GM19438 (cell line): Measurements from ENCODE around the gene NOX3.
"Not testable (repeated sequence)": the region's sequence is repeated elsewhere in the genome, so short reads cannot be mapped to it uniquely, and the experiment has no call there.

ENCODE experiments used
- ATAC-seq: cut with Tn5 transposase; IDR thresholded peaks from one replicate; pipeline ENCODE4 v1.9.1; 2021; ENCODE audit warnings: low read depth; ENCODE audit not compliant: unreplicated experiment

Gene NOX3

DNA sequence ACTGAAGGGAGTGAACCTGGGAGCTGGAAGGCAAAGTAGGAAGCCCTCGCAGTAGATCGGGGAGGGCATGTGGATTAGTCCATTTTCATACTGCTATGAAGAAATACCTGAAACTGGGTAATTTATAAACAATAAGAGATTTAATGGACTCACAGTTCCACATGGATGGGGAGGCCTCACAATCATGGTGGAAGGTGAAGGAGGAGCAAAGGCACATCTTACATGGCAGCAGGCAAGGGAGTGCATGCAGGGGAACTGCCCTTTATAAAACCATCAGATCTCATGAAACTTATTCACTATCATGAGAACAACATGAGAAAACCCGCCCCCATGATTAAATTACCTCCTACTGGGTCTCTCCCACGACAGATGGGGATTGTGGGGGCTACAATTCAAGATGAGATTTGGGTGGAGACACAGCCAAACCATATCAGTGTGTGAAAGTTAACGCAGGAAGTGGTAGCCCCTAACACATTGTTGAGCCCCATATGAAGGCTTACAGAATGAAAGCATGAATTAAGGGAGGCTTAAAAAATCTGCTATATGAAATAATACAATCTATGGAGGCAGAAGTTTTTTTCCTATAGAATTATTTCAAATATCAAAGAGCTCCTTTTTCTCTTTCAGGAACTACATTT, 15.5 kb upstream of the NOX3 start:
- not testable (repeated sequence) for ATAC-seq

DNA sequence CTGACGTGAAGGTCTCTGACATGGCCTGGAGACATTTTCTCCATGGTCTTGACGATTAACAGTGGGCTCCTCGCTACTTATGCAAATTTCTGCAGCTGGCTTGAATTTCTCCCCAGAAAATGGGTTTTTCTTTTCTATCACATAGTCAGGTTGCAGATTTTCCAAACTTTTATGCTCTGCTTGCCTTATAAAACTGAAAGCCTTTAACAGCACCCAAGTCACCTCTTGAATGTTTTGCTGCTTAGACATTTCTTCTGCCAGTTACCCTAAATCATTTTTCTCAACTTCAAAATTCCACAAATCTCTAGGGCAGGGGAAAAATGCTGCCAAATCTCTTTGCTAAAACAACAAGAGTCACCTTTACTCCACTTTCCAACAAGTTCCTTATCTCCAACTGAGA, 12.9 kb upstream of the NOX3 start:
- ATAC-seq, result not testable (repeated sequence)

DNA sequence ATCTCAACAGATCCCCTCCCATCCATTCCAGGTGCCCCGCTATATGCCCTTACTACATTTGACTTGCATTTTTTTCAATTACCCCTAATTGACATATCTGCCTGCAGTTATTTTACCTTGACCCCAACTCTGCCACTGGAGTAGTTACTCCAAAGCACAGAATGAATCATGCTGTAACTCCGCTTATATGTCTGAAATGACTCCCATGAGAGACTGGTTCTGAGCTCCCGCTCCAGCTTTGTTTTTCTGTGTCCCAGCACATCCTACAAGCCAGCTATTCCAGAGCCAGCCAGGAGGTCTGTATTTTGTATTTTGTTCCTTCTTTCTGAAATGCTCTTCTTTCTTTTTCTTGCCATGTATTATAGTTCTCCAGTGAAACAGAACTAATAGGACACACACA, 10.9 kb upstream of the NOX3 start:
- ATAC-seq, result no peak

DNA sequence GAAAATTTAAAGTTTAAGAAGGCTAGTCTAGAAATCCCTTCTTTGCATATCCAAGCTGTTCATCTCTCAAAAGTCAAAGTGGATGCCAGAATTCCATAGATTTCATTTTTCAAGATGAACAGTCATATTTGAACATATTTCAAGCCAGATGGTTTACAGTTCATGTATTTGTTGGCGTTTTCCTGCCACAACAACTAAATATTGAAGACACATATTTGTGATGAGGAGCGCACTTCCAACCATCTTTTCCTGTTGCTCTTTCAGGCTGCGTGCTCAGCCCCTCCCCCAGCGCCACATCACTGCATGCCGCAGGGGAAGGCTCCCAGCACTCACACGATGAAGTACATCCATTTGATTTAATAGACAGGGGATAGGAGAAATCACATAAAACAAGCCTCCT, 5.9 kb upstream of the NOX3 start:
- no peak for ATAC-seq

DNA sequence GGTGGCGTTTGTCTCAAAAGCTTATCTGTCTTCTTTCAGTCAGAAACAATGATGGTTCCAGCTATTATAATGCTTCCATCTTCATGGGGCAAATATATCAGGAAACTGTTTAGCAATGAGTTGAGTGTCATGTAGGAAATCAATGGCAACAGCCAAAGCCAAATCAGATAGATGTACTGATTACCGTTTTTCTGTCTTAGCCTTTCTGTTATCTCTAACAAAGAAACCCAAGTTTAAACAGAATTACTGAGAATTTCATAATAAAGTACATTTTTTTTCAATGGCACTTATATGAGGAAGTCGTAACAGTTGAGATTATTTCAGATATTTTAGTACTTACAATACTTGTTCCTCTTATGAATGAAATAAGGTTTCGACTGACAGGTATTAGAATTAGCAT, 1.2 kb downstream of the NOX3 start:
- no peak for ATAC-seq

DNA sequence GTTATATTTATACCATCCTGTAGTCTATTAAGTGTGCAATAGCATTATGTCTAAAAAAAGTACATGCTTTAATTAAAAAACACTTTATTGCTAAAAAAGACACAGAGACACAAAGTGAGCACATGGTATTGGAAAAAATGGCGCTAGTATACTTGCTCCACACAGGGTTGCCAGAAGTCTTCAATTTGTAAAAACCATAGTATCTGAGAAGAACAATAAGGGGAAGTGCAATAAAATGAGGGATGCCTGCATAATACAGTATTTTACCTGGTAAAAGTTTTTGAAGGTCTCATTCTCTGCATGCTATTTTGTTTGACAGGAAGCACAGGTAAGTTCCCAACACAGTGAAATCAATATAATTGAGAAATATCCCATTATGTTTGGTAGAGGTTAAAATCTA, 1.6 kb downstream of the NOX3 start:
- ATAC-seq, result no peak

DNA sequence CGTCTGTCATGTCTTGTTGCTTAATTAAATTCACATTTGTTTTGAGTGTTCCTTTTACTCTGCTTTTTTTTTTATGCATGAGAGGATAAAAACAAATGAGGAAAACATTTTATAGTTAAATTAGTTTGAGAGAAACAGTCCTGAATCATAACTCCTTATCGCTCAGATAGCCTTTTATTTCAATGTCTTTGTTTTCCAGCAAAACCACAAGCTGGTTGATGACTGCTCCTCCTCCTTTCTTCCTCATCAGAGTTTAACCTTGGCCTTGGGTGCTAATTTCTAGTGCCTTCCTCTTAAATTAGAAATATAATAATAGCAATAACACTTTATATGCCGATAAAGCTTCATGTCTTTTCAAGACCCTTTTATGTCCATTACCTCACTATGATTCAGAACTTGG, 3.1 kb downstream of the NOX3 start:
- no peak for ATAC-seq

DNA sequence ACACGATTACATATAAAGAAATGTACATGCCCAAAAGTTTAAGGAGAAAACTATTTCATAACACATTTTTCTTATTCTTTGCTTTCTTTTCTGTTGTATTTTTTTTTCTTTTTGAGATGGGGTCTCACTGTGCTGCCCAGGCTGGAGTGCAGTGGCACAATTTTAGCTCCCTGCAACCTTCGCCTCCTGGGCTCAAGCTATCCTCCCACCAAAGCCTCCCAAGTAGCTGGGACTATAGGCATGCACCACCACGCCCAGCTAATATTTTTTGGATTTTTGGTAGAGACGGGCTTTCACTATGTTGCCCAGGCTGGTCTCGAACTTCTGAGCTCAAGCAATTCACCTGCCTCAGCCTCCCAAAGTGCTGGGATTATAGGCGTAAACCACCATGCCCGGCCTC, 4.1 kb downstream of the NOX3 start:
- not testable (repeated sequence) for ATAC-seq

DNA sequence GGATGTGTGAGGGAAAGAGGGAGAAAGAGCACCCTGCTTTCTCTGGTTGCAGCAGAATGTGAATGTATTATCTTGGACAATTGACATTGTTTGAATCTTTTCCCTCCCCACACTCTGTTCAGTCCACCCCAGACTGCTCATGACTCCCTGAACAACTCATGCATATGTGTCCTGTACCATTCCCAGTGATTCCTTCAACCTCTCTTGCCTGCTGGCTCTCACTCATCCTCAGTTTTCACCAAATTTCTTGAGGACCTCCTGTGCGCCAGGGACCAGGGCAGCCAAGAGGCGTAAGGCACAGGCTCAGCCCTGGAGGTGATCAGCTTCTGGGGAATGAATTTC, 5.4 kb downstream of the NOX3 start:
- no peak for ATAC-seq

DNA sequence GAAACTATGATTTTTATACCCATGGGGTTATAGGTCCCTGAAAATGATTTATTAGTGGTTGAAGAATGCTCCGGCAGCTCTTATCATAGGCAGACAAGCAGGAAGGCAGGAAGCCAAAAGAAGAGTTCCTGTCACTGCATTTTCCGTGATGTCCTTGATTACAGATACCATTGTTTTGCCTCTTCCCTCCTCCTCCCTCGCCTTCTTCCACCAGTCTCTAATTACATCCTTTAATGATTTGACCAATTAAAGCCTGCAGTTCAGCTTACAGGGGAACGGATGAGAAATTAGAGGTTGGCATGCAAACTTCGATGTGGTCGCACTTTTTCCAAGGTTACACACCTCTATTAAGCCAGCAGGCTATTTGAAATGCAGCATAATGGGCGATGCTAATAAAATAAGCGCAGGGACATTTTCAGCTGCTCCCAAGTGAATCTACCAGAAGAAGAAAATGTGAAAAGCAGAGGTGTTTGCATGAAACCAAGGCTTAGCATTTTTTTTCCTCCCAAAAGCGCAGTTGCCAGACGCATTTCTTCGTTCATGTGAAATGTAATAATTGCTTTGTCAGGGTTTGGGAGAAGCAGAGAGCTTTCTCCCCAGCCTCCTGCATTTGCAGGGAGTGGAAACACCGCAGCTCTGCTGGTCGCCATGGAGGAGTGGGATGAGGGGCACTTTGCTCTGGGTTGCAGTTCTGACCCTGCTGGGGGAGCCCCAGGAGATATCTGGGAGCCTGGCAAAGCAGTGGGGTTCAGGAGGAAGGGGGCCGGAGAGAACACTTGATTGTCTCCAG, 6.0 kb downstream of the NOX3 start:
- no peak for ATAC-seq

DNA sequence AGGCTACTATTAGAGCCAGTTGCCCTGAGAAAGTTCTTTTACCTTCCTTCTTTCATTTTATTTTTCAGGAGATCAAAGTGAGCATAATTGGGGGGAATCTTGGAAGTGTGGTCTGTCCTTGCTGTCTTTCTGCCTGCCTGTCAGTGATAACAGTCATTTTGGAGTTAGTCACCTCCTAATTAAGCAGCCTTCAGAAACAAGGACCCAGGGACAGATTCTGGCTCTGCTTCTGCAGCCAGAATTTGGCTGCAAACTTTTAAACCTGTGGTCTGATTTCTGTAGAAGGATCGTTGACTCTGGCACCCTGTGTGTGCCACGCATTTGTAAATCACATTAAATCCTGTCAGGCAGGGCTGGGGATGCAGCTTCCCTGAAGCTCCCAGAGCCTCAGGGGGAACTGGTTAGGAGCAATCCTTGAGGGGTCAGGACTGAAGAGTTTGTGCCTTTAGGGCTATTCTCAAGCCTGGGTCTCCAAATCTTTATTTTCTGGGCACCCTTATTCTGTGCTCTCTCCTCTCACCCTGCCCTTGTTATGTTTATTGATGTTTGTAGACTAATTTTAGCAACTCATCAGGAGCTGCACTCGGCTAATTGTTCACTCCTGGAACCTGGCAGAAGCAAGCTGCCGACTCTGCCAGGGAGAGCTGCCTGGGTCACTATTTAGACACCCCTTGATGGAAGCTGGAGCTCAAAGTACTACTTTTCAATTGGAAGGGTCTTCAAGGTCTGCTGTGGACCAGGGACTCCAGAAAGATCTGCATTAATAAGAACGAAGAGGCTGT, 6.8 kb downstream of the NOX3 start:
- ATAC-seq, result no peak

DNA sequence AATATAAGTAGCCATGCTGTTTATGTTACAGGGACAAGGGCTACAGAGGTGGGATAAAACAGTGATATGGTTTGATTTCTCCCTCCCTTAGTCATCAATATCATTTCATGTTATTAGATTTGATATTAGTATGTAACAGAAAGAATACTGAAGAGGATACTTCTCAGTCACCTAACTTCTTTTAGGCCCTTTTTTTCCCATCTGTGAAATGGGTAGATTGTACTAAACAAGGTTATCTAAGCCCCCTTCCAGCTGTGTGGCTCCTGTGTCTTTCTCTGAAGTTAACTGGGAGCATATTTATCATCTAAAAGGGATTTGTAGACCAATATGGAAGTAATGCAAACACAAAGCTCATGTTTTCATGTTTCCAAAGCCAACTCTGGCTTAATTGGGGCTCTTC, 7.7 kb downstream of the NOX3 start:
- no peak for ATAC-seq

DNA sequence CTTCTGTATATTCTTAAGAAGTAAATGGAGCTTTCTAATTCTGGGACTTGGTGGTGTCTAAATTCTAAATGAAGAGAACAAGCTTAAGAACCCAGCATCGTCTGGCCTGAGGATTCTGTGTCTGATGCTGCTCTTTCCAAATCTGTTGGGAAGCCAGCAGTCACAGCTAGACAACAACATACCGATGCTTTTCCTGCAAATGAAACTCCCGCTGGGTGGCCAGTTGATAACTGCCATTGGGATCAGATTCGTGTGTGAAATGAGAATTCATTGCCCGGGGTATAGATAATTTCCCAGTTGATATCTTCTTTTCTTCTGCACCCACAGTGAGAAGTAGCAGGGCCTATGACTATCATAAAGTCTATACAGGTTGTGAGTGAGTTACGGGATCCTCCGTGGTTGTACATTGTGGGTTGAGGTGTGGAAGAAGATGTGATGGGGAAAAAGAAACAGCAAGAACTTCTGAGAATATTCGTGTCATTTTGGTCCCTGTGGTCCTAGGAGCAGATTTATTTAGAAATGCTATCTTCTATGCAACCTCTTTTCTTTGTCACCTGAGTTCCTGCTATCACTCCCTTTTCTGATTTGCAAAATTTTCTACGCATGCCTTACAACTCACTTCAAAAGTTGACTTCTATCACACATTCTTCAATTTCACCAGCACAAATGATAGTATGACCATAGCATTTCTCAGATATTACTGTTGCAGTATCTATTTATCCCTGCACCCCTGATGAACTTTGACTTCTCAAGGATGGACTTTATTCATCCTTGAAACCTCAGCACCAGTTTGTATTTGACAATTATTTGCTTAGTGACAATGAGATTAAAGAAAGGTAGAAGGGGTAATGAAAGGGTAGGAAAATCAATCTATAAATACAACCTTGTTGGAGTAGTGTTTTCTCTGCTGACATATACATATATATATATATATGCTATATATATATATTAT, 10.4 kb downstream of the NOX3 start:
- ATAC-seq, result no peak

DNA sequence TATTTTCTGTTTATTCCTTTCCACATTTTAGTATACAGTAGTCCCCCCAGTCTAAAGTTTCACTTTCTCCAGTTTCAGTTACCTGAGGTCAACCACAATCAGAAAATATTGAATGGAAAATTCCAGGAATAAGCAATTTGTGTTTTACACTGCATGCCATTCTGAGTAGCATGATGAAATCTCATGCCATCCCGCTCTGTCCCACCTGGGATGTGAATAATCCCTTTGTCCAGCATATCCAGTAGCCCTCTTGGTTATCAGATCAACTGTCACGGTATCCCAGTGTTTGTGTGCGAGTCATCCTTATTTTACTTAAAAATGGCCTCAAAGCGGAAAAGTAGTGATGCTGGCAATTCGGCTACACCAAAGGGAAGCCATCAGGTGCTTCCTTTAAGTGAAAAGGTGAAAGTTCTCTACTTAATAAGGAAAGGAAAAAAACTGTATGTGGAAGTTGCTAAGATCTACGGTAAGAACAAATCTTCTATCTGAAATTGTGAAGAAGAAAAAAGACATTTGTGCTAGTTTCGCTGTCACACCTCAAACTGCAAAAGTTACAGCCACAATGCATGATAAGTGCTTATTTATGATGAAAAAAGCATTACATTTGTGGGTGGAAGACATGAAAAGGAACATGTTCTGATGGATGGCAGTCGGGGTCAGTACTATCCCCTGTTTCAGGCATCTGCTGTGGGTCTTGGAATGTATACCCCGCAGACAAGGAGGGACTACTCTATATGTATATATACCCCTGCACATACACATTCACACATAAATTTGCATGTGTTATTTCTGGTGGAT, 11.3 kb downstream of the NOX3 start:
- no peak for ATAC-seq

DNA sequence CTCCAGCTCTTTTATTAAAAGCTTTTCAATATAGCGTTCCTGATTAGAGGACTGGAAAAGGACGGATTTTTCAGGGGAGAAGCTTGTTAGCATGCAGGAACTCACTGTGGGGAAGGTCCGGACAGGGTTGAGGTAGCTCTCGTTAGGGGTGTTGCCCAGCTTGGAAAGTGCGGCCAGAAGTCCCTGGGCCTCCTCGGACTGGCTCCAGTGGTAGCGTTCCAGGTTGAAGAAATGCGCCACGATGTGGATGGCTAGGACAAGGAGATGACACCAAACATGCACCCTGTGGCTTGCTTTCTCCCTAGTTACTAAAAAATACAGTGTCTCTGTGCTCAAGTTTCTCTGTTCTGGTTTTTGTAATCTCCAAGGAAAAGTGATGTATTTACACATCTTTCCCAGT, 12.5 kb downstream of the NOX3 start:
- ATAC-seq, result no peak

DNA sequence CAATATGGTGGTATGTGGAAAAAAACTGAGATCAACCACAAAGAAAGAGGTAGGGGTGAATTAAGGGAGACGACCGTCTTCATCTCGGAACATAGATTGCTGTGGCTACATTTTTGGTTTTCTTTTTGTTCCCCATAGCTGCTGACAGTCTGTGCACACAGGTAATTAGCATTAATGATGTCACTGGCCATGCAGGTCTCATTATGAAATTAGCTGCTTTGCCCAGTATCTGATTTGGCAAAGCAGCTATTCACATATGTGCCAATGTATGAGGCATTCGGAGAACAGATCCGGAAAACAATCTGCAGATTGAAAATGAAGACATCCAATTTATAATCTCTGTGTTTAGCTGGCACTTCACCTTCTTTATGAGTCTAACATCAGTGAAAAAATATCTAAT, 13.1 kb downstream of the NOX3 start:
- no peak for ATAC-seq

DNA sequence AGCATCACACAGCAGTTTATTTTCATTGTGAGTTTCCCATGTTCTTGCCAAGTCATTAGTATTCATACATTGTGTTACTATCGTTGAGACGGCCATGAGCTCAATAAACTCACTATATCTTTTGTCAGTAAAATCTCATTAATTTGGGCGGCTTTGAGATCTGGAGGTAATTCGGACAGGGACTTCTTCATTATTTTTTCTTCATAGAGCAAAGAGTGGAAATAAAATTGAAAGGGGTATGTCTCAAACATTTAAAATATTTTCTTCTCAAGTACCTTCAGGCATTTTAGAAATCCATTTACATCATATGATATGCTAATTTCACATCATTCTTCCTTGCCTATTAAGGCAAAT, 14.6 kb downstream of the NOX3 start:
- no peak for ATAC-seq

DNA sequence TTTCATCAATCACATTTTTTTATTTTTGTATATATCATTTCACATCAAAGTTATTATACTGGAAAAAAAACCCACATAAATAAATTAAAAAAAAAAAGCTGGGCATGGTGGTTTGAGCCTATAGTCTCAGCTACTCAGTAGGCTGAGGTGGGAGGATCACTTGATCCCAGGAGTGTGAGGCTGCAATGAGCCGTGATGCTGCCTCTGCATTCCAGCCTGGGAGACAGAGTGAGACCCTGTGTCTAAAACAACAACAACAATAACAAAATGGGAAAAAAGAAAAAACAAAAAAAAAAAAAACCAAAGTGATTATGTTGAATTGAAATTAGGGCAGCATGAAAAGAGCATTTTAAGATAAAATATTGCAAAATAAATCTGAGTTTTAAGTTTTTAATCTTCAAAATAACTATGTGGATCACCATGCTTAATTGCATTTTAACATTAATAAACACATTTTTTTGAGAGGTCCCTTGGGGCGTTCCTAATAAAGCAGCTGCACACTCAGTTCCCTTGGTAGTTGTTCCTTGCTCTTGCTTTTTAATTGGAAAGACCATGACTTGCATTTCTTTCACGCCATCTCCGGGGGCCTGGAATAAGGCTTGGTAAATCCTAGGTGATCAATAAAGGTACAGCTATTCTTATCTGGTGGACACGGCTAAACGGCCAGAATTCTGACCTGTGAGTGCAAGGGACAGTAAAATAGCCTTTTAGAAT, 15.1 kb downstream of the NOX3 start:
- ATAC-seq, result no peak

DNA sequence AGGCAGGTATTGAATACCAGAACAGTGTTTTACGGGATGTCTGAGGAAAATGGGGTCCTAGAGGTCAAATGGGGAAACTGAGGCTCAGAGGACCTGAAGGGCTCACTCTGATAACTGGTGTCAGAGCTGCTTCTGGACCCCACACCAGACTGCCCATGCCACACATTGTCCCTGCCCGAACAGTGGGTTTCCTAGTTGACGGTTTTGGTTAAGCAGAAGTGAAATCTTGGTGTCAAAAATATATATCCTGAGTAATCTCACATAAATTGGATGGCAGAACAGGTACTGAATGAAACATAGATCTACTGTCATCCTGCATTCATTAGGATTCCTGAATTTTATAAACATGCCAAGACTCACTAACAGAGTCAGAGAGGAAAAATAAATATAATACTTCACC, 16.3 kb downstream of the NOX3 start:
- ATAC-seq, result no peak
